Calu3 (cell line): ENCODE measurements around the gene AP3B1. TPM values are rescaled to one million over a fixed set of nuclear protein-coding genes. Genes with fewer than 3 reads are reported as not detected.

Experiments used
- BruUV-seq: library from RNA; stranded (reverse); fragments of 400-500 nt; replicated peaks from 2 replicates; lab custom pipeline; 2021; lab: Mats Ljungman, UMichigan
- CTCF ChIA-PET: fragments of 300-600 bp; sonication (Branson Sonifier 250); formaldehyde crosslinking; loops from one replicate; lab custom pipeline; 2022; ENCODE audit warnings: antibody characterized with exemption; lab: Charles Lee
- DNase-seq: peaks from one replicate; pipeline ENCODE4 v3.0.0; 2022
- H3K27ac Mint-ChIP-seq: one replicate; pipeline ENCODE4 v1.8.0; 2022; ENCODE audit warnings: mixed read lengths; ENCODE audit not compliant: unreplicated experiment
- H3K27me3 Mint-ChIP-seq: one replicate; pipeline ENCODE4 v1.8.0; 2022; ENCODE audit warnings: mixed read lengths; ENCODE audit not compliant: unreplicated experiment
- H3K36me3 Mint-ChIP-seq: one replicate; pipeline ENCODE4 v1.8.0; 2022; ENCODE audit warnings: mild to moderate bottlenecking, moderate library complexity, mixed read lengths; ENCODE audit not compliant: insufficient read depth, unreplicated experiment
- H3K4me1 Mint-ChIP-seq: one replicate; pipeline ENCODE4 v1.8.0; 2022; ENCODE audit warnings: mild to moderate bottlenecking, low read depth, mixed read lengths; ENCODE audit not compliant: unreplicated experiment
- H3K4me3 Mint-ChIP-seq: one replicate; pipeline ENCODE4 v1.8.0; 2022; ENCODE audit warnings: mild to moderate bottlenecking, low read depth, moderate library complexity, mixed read lengths; ENCODE audit not compliant: unreplicated experiment
- H3K9me3 Mint-ChIP-seq: one replicate; pipeline ENCODE4 v1.8.0; 2022; ENCODE audit warnings: low read depth, mixed read lengths; ENCODE audit not compliant: unreplicated experiment
- intact Hi-C: fragments of 100-400 bp; cut with micrococcal nuclease; formaldehyde crosslinking; loops from one replicate; pipeline ENCODE4 v1.10.0; 2022; ENCODE audit not compliant: unreplicated experiment
- total RNA-seq: library from RNA; stranded (reverse); gene quantifications from 2 replicates; pipeline ENCODE4 v1.2.3, GENCODE V29; 2022
- TF ChIP-seq, protein P1 (sequence below): fragments of 200-600 bp; IDR thresholded peaks from one replicate; pipeline ENCODE4 v1.8.0; 2022; ENCODE audit warnings: antibody characterized with exemption; ENCODE audit not compliant: unreplicated experiment

Gene AP3B1
- total RNA-seq, 1 experiment from 2014 or later, result 66.9 TPM

- no TSS peak for BruUV-seq
- H3K27ac Mint-ChIP-seq, result no peak overlapping the region
- intact Hi-C loops, result no loop called here
Measured at GRCh38 chr5:78279194-78279593, 15.3 kb downstream of the AP3B1 start.

GRCh38 chr5:78277715-78278114 lies 16.8 kb downstream of the AP3B1 start:
- Mint-ChIP-seq H3K9me3 (no peaks in the 10 kb centered on the region), H3K4me1 (peaks cover 7% of the 10 kb centered on the region), H3K4me3 (no peak overlapping the region), H3K27me3 (no peaks in the 10 kb centered on the region), H3K27ac (no peak overlapping the region), H3K36me3 (no peaks in the 10 kb centered on the region)
- CTCF ChIA-PET, result interaction anchor here (0.6 kb wide), 1 partner anchor 331 kb away, joined by 3 read pairs; no protein-coding TSS in a partner anchor
- BruUV-seq, result no TSS peak
- TF ChIP-seq, protein P1, sequence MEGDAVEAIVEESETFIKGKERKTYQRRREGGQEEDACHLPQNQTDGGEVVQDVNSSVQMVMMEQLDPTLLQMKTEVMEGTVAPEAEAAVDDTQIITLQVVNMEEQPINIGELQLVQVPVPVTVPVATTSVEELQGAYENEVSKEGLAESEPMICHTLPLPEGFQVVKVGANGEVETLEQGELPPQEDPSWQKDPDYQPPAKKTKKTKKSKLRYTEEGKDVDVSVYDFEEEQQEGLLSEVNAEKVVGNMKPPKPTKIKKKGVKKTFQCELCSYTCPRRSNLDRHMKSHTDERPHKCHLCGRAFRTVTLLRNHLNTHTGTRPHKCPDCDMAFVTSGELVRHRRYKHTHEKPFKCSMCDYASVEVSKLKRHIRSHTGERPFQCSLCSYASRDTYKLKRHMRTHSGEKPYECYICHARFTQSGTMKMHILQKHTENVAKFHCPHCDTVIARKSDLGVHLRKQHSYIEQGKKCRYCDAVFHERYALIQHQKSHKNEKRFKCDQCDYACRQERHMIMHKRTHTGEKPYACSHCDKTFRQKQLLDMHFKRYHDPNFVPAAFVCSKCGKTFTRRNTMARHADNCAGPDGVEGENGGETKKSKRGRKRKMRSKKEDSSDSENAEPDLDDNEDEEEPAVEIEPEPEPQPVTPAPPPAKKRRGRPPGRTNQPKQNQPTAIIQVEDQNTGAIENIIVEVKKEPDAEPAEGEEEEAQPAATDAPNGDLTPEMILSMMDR, result no peak
- intact Hi-C loops, result no loop called here
- no peak for DNase-seq

More at GRCh38 chr5:78279194-78279593, 15.3 kb downstream of the AP3B1 start:
- Mint-ChIP-seq H3K36me3 (no peaks in the 10 kb centered on the region), H3K9me3 (no peaks in the 10 kb centered on the region), H3K4me1 (peaks cover 17% of the 10 kb centered on the region), H3K27me3 (no peaks in the 10 kb centered on the region), H3K4me3 (no peak overlapping the region)
- DNase-seq, result no peak
- TF ChIP-seq, protein P1, result no peak
- CTCF ChIA-PET, result interaction anchor here (0.7 kb wide), 1 partner anchor 86 kb away, joined by 3 read pairs; no protein-coding TSS in a partner anchor

DNA sequence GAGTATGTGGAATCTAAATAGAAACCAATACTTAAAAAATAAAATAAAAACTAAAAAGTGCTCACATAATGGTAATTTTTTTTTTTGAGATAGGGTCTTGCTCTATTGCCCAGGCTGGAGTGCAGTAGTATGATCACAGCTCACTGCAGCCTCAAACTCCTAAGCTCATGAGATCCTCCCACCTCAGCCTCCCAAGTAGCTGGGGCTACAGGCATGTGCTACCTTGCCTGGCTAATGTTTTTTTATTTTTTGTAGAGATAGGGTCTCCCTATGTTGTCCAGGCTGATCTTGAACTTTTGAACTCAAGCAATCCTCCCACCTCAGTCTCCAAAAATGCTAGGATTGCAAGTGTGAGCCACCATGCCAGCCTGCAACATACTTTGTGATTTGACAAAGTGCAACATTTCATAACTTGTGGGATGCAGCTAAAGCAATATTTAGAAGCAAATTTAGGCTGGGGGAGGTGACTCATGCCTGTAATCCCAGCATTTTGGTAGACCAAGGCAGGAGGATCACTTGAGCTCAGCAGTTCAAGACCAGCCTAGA lies 18.4 kb downstream of the AP3B1 start:
- no TSS peak for BruUV-seq
- Mint-ChIP-seq H3K4me3 (no peak overlapping the region), H3K27me3 (no peaks in the 10 kb centered on the region), H3K4me1 (peaks cover 7% of the 10 kb centered on the region), H3K9me3 (no peaks in the 10 kb centered on the region), H3K27ac (no peak overlapping the region), H3K36me3 (no peaks in the 10 kb centered on the region)
- intact Hi-C loops, result no loop called here
- TF ChIP-seq, protein P1, result no peak
- no peak for DNase-seq
- CTCF ChIA-PET, result no interaction called here

DNA sequence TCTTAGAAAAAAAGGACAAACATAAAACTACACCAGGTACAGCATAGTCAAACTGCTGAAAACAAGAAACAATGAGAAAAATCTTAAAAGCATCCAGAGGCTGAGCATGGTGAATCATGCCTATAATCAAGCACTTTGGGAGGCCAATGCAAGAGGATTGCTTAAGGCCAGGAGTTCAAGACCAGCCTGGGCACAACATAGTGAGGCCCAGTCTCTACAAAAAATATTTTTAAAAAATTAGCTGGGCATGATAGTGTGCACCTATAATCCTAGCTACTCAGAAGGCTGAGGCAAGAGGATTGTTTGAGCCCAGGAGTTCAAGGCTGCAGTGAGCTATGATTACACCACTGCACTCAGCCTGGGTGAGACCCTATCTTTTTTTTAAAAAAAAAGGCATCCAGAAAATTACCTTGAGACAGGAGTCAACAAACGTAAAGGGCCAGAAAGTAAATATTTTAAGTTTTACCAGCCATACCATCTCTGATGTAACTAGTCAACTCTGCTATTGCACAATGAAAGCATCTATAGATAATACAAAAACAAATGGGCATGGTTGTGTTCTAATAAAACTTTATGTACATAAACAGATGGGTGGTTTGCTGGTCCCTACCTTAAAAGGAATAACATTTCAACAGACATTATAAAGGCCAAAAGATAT lies 19.8 kb downstream of the AP3B1 start:
- no peak overlapping the region for H3K27ac Mint-ChIP-seq
- no peak for DNase-seq
- no peaks in the 10 kb centered on the region for H3K27me3 Mint-ChIP-seq
- TF ChIP-seq, protein P1, result no peak
- H3K36me3 Mint-ChIP-seq, result no peaks in the 10 kb centered on the region
- H3K9me3 Mint-ChIP-seq, result no peaks in the 10 kb centered on the region
- BruUV-seq, result no TSS peak
- H3K4me3 Mint-ChIP-seq, result no peak overlapping the region
- intact Hi-C loops, result no loop called here
- peaks cover 7% of the 10 kb centered on the region for H3K4me1 Mint-ChIP-seq
- CTCF ChIA-PET, result no interaction called here
